Small intestine (tissue), 7 donors: Measurements from ENCODE around the gene CPED1. TPM values are rescaled to one million over a fixed set of nuclear protein-coding genes. Genes with fewer than 3 reads are reported as not detected.

Experiments
- DNase-seq, 2 donors: peaks; one replicate each; pipeline versions ENCODE4 v3.0.0 to v3.0.0-alpha.2; 2013
- FAIRE-seq: peaks from 2 replicates; lab custom pipeline; 2012; peaks lifted over from hg19 to GRCh38; lab: Jason Lieb, UNC
- H3K27ac ChIP-seq, 3 donors: one replicate each; pipeline ENCODE4 v1.5.1; 2013; ENCODE audit warnings: low read length in 2 of 3, mild to moderate bottlenecking in 2 of 3, control low read depth in 1 of 3, inconsistent platforms in 1 of 3, low read depth in 1 of 3, moderate library complexity in 1 of 3
- H3K27me3 ChIP-seq, 3 donors: one replicate each; pipeline ENCODE4 v1.6.1; 2013; ENCODE audit warnings: low read length in 3 of 3, inconsistent platforms in 1 of 3; ENCODE audit not compliant: control insufficient read depth in 3 of 3, insufficient read depth in 3 of 3
- H3K36me3 ChIP-seq, 3 donors: one replicate each; pipeline ENCODE4 v1.6.1; 2013; ENCODE audit warnings: low read length in 3 of 3, inconsistent platforms in 1 of 3, low read depth in 1 of 3, mild to moderate bottlenecking in 1 of 3, moderate library complexity in 1 of 3; ENCODE audit not compliant: control insufficient read depth in 3 of 3, insufficient read depth in 2 of 3
- H3K4me1 ChIP-seq, 3 donors: one replicate each; pipeline ENCODE4 v1.6.1; 2013; ENCODE audit warnings: low read length in 2 of 3, inconsistent platforms in 1 of 3, low read depth in 1 of 3, mild to moderate bottlenecking in 1 of 3, moderate library complexity in 1 of 3; ENCODE audit not compliant: control insufficient read depth in 3 of 3, insufficient read depth in 2 of 3
- H3K4me3 ChIP-seq, 3 donors: one replicate each; pipeline ENCODE4 v1.5.1; 2013; ENCODE audit warnings: low read length in 3 of 3, control low read depth in 1 of 3, inconsistent platforms in 1 of 3, low read depth in 1 of 3, mild to moderate bottlenecking in 1 of 3, moderate library complexity in 1 of 3
- H3K9me3 ChIP-seq, 2 donors: one replicate each; pipeline ENCODE4 v1.6.1; 2013; ENCODE audit warnings: low read depth in 1 of 2, low read length in 1 of 2; ENCODE audit not compliant: control insufficient read depth in 2 of 2, insufficient read depth in 1 of 2
- WGBS, 3 donors: extraction: QIAGEN DNeasy Blood & Tissue Kit; methylation state at CpG; one replicate each; pipeline ENCODE4 v1.1.7; 2013; 5-methylcytosine and 5-hydroxymethylcytosine counted together
- polyA plus RNA-seq, 4 donors: library from polyadenylated mRNA; stranded (reverse) in 3 of 4; unstranded in 1 of 4; fragments of 200-250 nt in 3 of 4; fragments of 120-200 nt in 1 of 4; gene quantifications; one replicate each; pipeline versions ENCODE4 v1.2.1 to v1.2.3, GENCODE V29; 2013
- donor health status: healthy with polysubstance abuse.
- donor health status: control.
- donor health status: control.
- donor health status: Bipolar disorder and iron deficiency.
- donor health status: healthy.

The CPED1 gene
- polyA plus RNA-seq, 4 donors, result 0.22 to 8.7 (median 1.9) TPM

GRCh38 chr7:121336579-121336978, 348.1 kb downstream of the CPED1 start:
- 57 to 70% (median 59%) methylated on average over 3 of the region's 3 CpGs for WGBS, 3 donors
- Histone ChIP-seq H3K4me1 (no peaks in the 10 kb centered on the region), H3K36me3 (no peaks in the 10 kb centered on the region), H3K27ac (no peak overlapping the region), H3K4me3 (no peak overlapping the region), H3K9me3 (no peaks in the 10 kb centered on the region), H3K27me3 (peaks cover 0 to 14% (median 2%) of the 10 kb centered on the region in 3 donors)
- no peak for DNase-seq
- FAIRE-seq, result no peak

- H3K27ac ChIP-seq, result no peak overlapping the region
- H3K36me3 ChIP-seq, result no peaks in the 10 kb centered on the region
- no peak overlapping the region for H3K4me3 ChIP-seq
- DNase-seq (no peak), FAIRE-seq (no peak)
- 11 to 18% (median 12%) methylated on average over 3 of the region's 3 CpGs for WGBS, 3 donors
- H3K9me3 ChIP-seq, result no peaks in the 10 kb centered on the region
- H3K27me3 ChIP-seq, result peaks cover 0 to 8% (median 0%) of the 10 kb centered on the region in 3 donors
- H3K4me1 ChIP-seq, result no peaks in the 10 kb centered on the region
Measured at GRCh38 chr7:121337398-121337797, 348.9 kb downstream of the CPED1 start.

GRCh38 chr7:121339082-121339481, 350.6 kb downstream of the CPED1 start:
- no peak for DNase-seq
- no peak for FAIRE-seq
- Histone ChIP-seq H3K27me3 (peaks cover 0 to 8% (median 0%) of the 10 kb centered on the region in 3 donors), H3K36me3 (no peaks in the 10 kb centered on the region), H3K27ac (no peak overlapping the region), H3K4me1 (no peaks in the 10 kb centered on the region), H3K4me3 (no peak overlapping the region), H3K9me3 (no peaks in the 10 kb centered on the region)
- 66 to 84% (median 78%) methylated on average over 5 of the region's 5 CpGs for WGBS, 3 donors

GRCh38 chr7:121341933-121342332, 353.4 kb downstream of the CPED1 start:
- Histone ChIP-seq H3K9me3 (no peaks in the 10 kb centered on the region), H3K4me3 (no peak overlapping the region), H3K27ac (no peak overlapping the region), H3K27me3 (no peaks in the 10 kb centered on the region), H3K36me3 (peaks cover 3 to 4% (median 4%) of the 10 kb centered on the region in 3 donors), H3K4me1 (no peaks in the 10 kb centered on the region)
- FAIRE-seq (no peak), DNase-seq (no peak)

GRCh38 chr7:121342631-121343030, 354.1 kb downstream of the CPED1 start:
- Histone ChIP-seq H3K4me1 (no peaks in the 10 kb centered on the region), H3K36me3 (peaks cover 4 to 7% (median 4%) of the 10 kb centered on the region in 3 donors), H3K27ac (no peak overlapping the region), H3K9me3 (no peaks in the 10 kb centered on the region), H3K4me3 (no peak overlapping the region), H3K27me3 (no peaks in the 10 kb centered on the region)
- DNase-seq (no peak), FAIRE-seq (no peak)
- 90 to 96% (median 95%) methylated on average over 4 of the region's 4 CpGs for WGBS, 3 donors

- Histone ChIP-seq H3K4me3 (no peak overlapping the region), H3K4me1 (no peaks in the 10 kb centered on the region), H3K36me3 (peaks cover 4 to 7% (median 4%) of the 10 kb centered on the region in 3 donors), H3K27ac (no peak overlapping the region), H3K9me3 (no peaks in the 10 kb centered on the region), H3K27me3 (no peaks in the 10 kb centered on the region)
- FAIRE-seq (no peak), DNase-seq (no peak)
- 69 to 86% (median 78%) methylated on average over 3 of the region's 3 CpGs for WGBS, 3 donors
Measured at GRCh38 chr7:121343302-121343701, 354.8 kb downstream of the CPED1 start.

- Histone ChIP-seq H3K27ac (no peak overlapping the region), H3K27me3 (no peaks in the 10 kb centered on the region), H3K4me3 (no peak overlapping the region), H3K4me1 (no peaks in the 10 kb centered on the region), H3K36me3 (peaks cover 4 to 7% (median 4%) of the 10 kb centered on the region in 3 donors), H3K9me3 (no peaks in the 10 kb centered on the region)
- 66 to 73% (median 71%) methylated on average over 2 of the region's 2 CpGs for WGBS, 3 donors
- FAIRE-seq (no peak), DNase-seq (peak in 1 of 2 donors; percentile 29)
Measured at GRCh38 chr7:121344093-121344492, 355.6 kb downstream of the CPED1 start.

GRCh38 chr7:121344497-121344896, 356.0 kb downstream of the CPED1 start:
- Histone ChIP-seq H3K27ac (peak overlapping the region in 1 of 3 donors; percentile 39), H3K36me3 (peaks cover 4 to 7% (median 4%) of the 10 kb centered on the region in 3 donors), H3K27me3 (no peaks in the 10 kb centered on the region), H3K9me3 (no peaks in the 10 kb centered on the region), H3K4me1 (no peaks in the 10 kb centered on the region), H3K4me3 (no peak overlapping the region)
- DNase-seq, result peak in 1 of 2 donors; percentile 27
- 33 to 84% (median 52%) methylated on average over 1 of the region's 1 CpG for WGBS, 3 donors
- no peak for FAIRE-seq
